ENCODE data around the gene CENPC.
"Not testable (repeated sequence)": the region's sequence is repeated elsewhere in the genome, so short reads cannot be mapped to it uniquely, and the experiment has no call there.

The CENPC gene

GRCh38 chr4:67550857-67551256 lies 5.6 kb upstream of the CENPC start:
- DNase-seq: no peak

- no peak for DNase-seq
Observed at GRCh38 chr4:67550451-67550850, 5.1 kb upstream of the CENPC start.

DNA sequence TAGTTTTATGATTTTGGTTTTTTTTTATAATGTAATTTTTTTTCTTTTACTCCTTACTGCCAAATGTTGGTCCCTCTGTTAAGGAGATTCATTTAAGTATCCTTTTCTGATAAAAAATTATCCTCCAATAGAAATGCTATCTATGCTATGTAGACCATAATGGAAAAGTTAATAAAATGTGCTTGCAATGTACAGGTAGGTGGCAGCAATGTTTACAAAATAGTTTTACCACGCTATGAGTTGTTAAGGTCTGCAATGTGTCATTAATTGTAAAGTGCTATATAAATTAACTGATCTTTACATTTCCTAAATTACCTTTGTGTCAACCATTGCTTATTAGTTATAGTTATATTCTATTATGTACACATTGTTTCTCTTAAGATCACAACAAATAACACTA lies 3.8 kb upstream of the CENPC start:
- DNase-seq: no peak

- no peak for DNase-seq
Observed at GRCh38 chr4:67546971-67547370, 1.7 kb upstream of the CENPC start.

GRCh38 chr4:67546004-67546356 lies 677 bp upstream of the CENPC start:
- no peak for DNase-seq

DNA sequence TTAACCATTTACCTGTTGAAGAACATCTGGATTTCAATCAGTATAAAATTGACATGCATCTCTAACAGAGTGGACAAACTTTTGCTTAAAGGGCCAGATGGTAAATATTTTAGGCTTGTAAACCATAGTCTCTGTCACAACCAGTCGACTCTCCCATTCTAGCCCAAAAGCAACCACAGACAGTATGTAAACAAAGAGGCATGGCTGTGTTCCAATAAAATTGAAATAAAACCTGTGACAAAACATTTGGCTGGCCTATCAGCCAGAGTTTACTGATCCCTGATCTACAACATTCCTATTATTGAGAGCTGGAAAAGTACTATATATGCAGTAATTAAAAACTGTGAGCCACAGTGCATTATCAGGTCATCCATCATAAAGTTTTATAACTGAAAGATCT lies 3.2 kb downstream of the CENPC start:
- DNase-seq: no peak

DNA sequence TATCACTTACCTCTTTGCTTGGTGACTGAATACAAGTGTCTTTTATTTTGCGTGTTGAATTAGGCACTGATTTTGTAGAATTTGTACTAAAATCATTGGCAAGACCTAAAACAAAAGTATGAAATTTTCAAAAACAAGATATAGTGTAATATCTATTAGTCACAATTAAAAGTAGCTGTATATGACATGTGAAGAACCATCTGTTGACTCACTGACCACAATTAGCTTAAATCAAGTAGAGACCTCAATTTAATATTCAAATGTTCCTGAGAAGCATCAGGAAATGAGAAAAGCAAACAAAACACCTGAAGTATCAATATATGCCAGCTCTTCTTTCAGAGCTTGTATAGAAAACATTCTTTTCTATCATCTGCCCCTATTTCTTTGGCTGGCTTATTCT lies 5.5 kb downstream of the CENPC start:
- no peak for DNase-seq

GRCh38 chr4:67535280-67535840 lies 9.9 kb downstream of the CENPC start:
- DNase-seq: no peak

DNA sequence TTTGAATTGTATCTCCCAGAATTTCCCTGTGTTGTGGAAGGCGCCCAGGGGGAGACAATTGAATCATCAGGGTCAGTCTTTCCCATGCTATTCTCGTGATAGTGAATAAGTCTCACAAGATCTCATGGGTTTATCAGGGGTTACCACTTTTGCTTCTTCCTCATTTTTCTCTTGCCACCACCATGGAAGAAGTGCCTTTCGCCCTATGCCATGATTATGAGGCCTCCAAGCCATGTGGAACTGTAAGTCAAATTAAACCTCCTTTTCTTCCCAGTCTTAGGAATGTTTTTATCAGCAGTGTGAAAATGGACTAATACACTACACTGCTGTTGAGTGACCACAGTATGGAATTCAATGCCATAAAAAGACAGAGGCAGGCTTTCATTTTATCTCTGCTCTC lies 12.2 kb downstream of the CENPC start:
- DNase-seq: no peak

GRCh38 chr4:67532397-67532796 lies 12.9 kb downstream of the CENPC start:
- DNase-seq: not testable (repeated sequence)

DNA sequence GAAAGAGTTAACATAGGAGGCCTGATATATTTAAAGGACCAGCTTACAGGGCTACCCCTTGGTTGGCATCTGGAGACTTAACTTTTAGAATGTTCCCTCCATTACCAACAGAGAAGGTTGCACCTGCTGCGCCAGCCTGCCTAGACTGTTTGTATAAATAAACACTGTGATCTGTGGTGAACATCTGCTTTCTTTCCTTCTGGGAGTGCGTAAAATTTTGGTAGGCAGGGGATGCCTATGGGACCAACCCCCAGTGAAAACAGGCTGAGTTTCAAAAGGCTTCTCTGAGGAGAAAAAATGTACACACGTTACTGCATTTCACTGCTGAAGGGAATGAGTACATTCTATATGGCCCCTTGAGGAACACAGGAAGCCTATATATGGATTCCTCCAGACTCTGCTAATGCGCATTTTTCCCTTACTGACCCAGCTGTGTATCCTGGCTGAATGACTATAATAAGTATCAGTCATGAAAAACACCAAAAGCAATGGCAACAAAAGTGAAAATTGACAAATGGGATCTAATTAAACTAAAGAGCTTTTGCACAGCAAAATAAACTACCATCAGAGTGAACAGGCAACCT lies 13.8 kb downstream of the CENPC start:
- no peak for DNase-seq

DNA sequence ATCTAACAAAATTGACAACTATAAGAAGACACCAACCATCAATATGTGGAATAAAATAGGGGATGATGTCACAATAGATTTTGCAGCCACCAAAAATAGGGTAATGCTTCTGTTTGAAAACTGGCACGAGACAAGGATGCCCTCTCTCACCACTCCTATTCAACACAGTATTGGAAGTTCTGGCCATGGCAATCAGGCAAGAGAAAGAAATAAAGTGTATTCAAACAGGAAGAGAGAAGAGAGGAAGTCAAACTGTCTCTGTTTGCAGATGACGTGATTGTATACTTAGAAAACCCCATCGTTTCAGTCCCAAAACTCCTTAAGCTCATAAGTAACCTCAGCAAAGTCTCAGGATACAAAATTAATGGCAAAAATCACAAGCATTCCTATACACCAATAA lies 21.2 kb downstream of the CENPC start:
- not testable (repeated sequence) for DNase-seq

GRCh38 chr4:67522851-67523671 lies 22.2 kb downstream of the CENPC start:
- DNase-seq: peak; percentile 10

DNA sequence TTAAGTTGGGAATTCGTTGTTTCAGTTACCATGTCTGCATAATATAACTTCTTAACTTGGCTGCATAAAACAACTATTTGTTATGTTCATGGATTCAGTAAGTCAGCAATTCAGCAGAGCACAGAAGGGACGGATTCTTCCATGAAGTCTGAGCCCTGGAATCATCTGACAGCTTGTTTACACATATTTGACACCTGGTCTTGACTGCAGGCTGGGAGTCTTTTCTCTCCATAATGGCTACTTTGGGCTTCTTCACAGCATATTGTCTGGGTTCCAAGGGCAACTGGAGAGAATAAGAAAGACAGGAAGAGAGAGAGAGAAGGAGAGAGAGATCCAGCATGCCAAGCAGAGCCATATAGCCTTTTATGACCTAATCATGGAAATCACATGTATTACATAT lies 23.1 kb downstream of the CENPC start:
- no peak for DNase-seq

DNA sequence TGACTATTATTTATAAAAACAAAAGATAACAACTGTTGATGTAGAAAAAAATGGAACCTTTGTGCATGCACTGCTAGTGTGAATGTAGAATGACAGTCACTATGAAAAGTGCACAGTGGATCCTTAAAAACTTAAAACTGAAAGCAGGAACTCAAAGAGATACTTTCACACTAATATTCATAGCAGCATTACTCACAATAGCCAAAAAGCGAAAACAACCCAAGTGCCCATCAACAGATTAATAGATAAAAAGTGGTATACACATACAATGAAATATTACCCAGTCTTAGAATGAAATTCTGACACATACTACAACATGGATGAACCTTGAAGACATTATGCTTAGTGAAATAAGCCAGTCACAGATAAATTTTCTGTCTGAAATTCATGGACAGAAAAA lies 23.8 kb downstream of the CENPC start:
- DNase-seq: no peak

- no peak for DNase-seq
Observed at GRCh38 chr4:67520141-67520540, 25.2 kb downstream of the CENPC start.

- DNase-seq: no peak
Observed at GRCh38 chr4:67512501-67512900, 32.8 kb downstream of the CENPC start.

DNA sequence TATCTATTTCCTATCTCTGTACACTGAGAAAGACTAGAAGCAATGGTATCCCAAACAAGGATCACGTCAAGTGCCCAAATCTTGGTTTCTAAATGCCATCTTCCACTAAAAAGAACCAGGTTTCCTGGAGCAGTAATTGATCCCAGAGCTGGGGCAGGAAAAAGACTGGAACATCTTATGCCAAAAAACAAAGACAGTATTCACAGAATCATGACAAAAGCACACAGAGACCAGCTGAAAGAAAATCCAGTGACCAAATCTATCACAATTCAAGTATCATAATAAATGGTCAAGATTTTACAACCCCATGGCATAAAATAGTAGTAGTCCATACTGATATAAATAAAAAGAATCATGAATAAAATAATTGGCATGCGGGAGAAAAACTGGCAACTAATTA lies 44.9 kb downstream of the CENPC start:
- DNase-seq: no peak

- no peak for DNase-seq
Observed at GRCh38 chr4:67499799-67500198, 45.5 kb downstream of the CENPC start.

DNA sequence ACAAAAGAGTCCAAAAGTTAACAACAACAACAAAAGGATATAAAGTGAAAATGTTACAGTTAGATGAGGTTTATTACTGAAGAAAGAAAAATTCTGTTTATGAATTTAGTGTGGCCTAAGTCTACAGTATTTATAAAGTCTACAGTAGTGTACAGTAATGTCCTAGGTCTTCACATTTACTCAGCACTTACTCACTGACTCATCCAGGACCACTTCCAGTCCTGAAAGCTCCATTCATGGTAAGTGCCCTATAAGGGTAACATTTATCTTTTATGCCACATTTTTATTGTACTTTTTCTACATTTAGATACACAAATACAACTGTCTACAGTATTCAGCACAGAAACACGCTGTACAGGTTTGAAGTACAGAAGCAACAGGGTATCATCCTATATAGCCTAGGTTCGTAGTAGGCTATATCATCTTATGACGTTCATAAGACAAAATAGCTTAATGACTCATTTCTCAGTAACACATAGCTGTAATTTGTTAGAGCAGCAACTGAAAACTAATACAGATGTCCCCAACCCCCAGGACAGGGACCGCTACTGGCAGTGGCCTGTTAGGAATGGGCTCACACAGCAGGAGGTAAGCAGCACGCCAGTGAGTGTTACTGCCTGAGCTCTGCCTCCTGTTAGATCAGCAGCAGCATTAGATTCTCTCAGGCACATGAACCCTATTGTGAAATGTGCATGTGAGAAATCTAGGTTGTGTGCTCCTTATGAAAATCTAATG lies 61.3 kb downstream of the CENPC start:
- no peak for DNase-seq

GRCh38 chr4:67480810-67481209 lies 64.5 kb downstream of the CENPC start:
- no peak for DNase-seq

DNA sequence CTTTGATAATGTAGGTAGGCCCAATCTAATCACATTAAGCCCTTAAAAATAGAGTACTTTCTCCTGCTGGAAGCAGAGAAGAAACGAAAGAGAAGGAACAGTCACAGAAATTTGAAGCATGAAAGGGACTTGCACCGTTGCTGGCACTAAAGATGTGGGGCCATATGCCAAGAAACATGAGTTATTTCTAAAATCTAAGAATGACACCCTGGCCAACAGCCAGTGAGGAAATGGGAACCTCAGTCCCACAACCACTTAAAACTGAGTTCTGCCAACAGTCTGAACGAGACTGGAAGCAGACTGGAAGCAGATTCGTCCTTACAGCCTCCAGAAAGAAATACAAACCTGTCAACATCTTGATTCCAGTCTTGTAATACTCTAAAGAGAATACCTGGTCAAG lies 70.1 kb downstream of the CENPC start:
- no peak for DNase-seq

GRCh38 chr4:67470871-67471270 lies 74.4 kb downstream of the CENPC start:
- no peak for DNase-seq

- DNase-seq: no peak
Observed at GRCh38 chr4:67468830-67469229, 76.5 kb downstream of the CENPC start.

All from stimulated activated CD4-positive, alpha-beta T cell treated with anti-CD3 and anti-CD28 coated beads, Interleukin-15, amount 100 ng/mL, for 24 hours (primary cell).